Activated naive CD8-positive, alpha-beta T cell (primary cell): ENCODE measurements around the gene PCBP4.

ENCODE experiments used
- H3K27ac Mint-ChIP-seq: one replicate; pipeline ENCODE4 v1.8.0; 2021; ENCODE audit warnings: mixed read lengths
- H3K27me3 Mint-ChIP-seq: one replicate; pipeline ENCODE4 v1.8.0; 2021; ENCODE audit warnings: mixed read lengths
- H3K36me3 Mint-ChIP-seq: one replicate; pipeline ENCODE4 v1.8.0; 2021; ENCODE audit warnings: mixed read lengths
- H3K4me1 Mint-ChIP-seq: one replicate; pipeline ENCODE4 v1.8.0; 2021; ENCODE audit warnings: low read depth, mixed read lengths
- H3K4me3 Mint-ChIP-seq: one replicate; pipeline ENCODE4 v1.8.0; 2021; ENCODE audit warnings: mild to moderate bottlenecking, mixed read lengths
- H3K9me3 Mint-ChIP-seq: one replicate; pipeline ENCODE4 v1.8.0; 2021; ENCODE audit warnings: low read depth, mixed read lengths

The PCBP4 gene

GRCh38 chr3:51968883-51969678 is 1.8 kb upstream of the PCBP4 start:
- Mint-ChIP-seq H3K36me3 (peaks cover 5% of the 10 kb centered on the region), H3K27ac (no peak overlapping the region)

GRCh38 chr3:51968170-51968775 is 1.0 kb upstream of the PCBP4 start:
- Mint-ChIP-seq H3K27me3 (no peaks in the 10 kb centered on the region), H3K4me1 (peaks cover 20% of the 10 kb centered on the region), H3K4me3 (peak overlapping the region; percentile 80), H3K9me3 (no peaks in the 10 kb centered on the region), H3K27ac (no peak overlapping the region), H3K36me3 (peaks cover 5% of the 10 kb centered on the region)

More at GRCh38 chr3:51968883-51969678, 1.8 kb upstream of the PCBP4 start:
- Mint-ChIP-seq H3K9me3 (no peaks in the 10 kb centered on the region), H3K27me3 (no peaks in the 10 kb centered on the region), H3K4me3 (peak overlapping the region; percentile 80), H3K4me1 (peaks cover 26% of the 10 kb centered on the region)

GRCh38 chr3:51966922-51967383 is 301 bp downstream of the PCBP4 start:
- Mint-ChIP-seq H3K27ac (no peak overlapping the region), H3K27me3 (no peaks in the 10 kb centered on the region), H3K36me3 (peaks cover 5% of the 10 kb centered on the region), H3K4me1 (peaks cover 16% of the 10 kb centered on the region), H3K9me3 (no peaks in the 10 kb centered on the region), H3K4me3 (peak overlapping the region; percentile 84)

GRCh38 chr3:51966486-51966885 is 768 bp downstream of the PCBP4 start:
- Mint-ChIP-seq H3K9me3 (no peaks in the 10 kb centered on the region), H3K4me1 (peaks cover 16% of the 10 kb centered on the region), H3K4me3 (peak overlapping the region; percentile 84), H3K27me3 (no peaks in the 10 kb centered on the region), H3K27ac (no peak overlapping the region), H3K36me3 (peaks cover 5% of the 10 kb centered on the region)

GRCh38 chr3:51966016-51966415 is 1.2 kb downstream of the PCBP4 start:
- H3K27ac Mint-ChIP-seq: no peak overlapping the region
- no peaks in the 10 kb centered on the region for H3K9me3 Mint-ChIP-seq

GRCh38 chr3:51964521-51964920 is 2.7 kb downstream of the PCBP4 start:
- H3K9me3 Mint-ChIP-seq: no peaks in the 10 kb centered on the region
- H3K27me3 Mint-ChIP-seq: no peaks in the 10 kb centered on the region
- H3K4me3 Mint-ChIP-seq: no peak overlapping the region
- no peak overlapping the region for H3K27ac Mint-ChIP-seq
- H3K4me1 Mint-ChIP-seq: peaks cover 14% of the 10 kb centered on the region
- peaks cover 5% of the 10 kb centered on the region for H3K36me3 Mint-ChIP-seq

More at GRCh38 chr3:51966016-51966415, 1.2 kb downstream of the PCBP4 start:
- Mint-ChIP-seq H3K4me1 (peaks cover 16% of the 10 kb centered on the region), H3K4me3 (peak overlapping the region; percentile 52), H3K27me3 (no peaks in the 10 kb centered on the region), H3K36me3 (peaks cover 5% of the 10 kb centered on the region)

- H3K4me1 Mint-ChIP-seq: peaks cover 12% of the 10 kb centered on the region
- H3K36me3 Mint-ChIP-seq: peaks cover 3% of the 10 kb centered on the region
- no peaks in the 10 kb centered on the region for H3K27me3 Mint-ChIP-seq
- no peaks in the 10 kb centered on the region for H3K9me3 Mint-ChIP-seq
- no peak overlapping the region for H3K4me3 Mint-ChIP-seq
- no peak overlapping the region for H3K27ac Mint-ChIP-seq
Observed at GRCh38 chr3:51963951-51964451, 3.3 kb downstream of the PCBP4 start.

GRCh38 chr3:51962854-51963530 is 4.3 kb downstream of the PCBP4 start:
- peaks cover 8% of the 10 kb centered on the region for H3K4me1 Mint-ChIP-seq
- H3K4me3 Mint-ChIP-seq: no peak overlapping the region
- no peak overlapping the region for H3K27ac Mint-ChIP-seq
- no peaks in the 10 kb centered on the region for H3K27me3 Mint-ChIP-seq
- no peaks in the 10 kb centered on the region for H3K9me3 Mint-ChIP-seq
- H3K36me3 Mint-ChIP-seq: peaks cover 5% of the 10 kb centered on the region

- Mint-ChIP-seq H3K36me3 (peaks cover 5% of the 10 kb centered on the region), H3K4me1 (peaks cover 7% of the 10 kb centered on the region), H3K27me3 (peaks cover under 1% of the 10 kb centered on the region), H3K27ac (no peak overlapping the region), H3K9me3 (no peaks in the 10 kb centered on the region), H3K4me3 (no peak overlapping the region)
Observed at GRCh38 chr3:51961602-51962569, 5.4 kb downstream of the PCBP4 start.

- Mint-ChIP-seq H3K36me3 (peaks cover 5% of the 10 kb centered on the region), H3K4me3 (no peak overlapping the region), H3K4me1 (peaks cover 9% of the 10 kb centered on the region), H3K27ac (no peak overlapping the region), H3K9me3 (no peaks in the 10 kb centered on the region), H3K27me3 (peaks cover 3% of the 10 kb centered on the region)
Observed at GRCh38 chr3:51961011-51961410, 6.2 kb downstream of the PCBP4 start.

GRCh38 chr3:51960386-51960785 is 6.9 kb downstream of the PCBP4 start:
- peaks cover 7% of the 10 kb centered on the region for H3K4me1 Mint-ChIP-seq
- no peak overlapping the region for H3K4me3 Mint-ChIP-seq
- no peaks in the 10 kb centered on the region for H3K9me3 Mint-ChIP-seq
- H3K27me3 Mint-ChIP-seq: peaks cover 3% of the 10 kb centered on the region
- H3K27ac Mint-ChIP-seq: no peak overlapping the region
- peaks cover 5% of the 10 kb centered on the region for H3K36me3 Mint-ChIP-seq

GRCh38 chr3:51959651-51960050 is 7.6 kb downstream of the PCBP4 start:
- H3K4me3 Mint-ChIP-seq: no peak overlapping the region
- peaks cover 3% of the 10 kb centered on the region for H3K27me3 Mint-ChIP-seq
- H3K36me3 Mint-ChIP-seq: peaks cover 3% of the 10 kb centered on the region
- no peaks in the 10 kb centered on the region for H3K9me3 Mint-ChIP-seq
- H3K4me1 Mint-ChIP-seq: peaks cover 7% of the 10 kb centered on the region
- H3K27ac Mint-ChIP-seq: no peak overlapping the region

GRCh38 chr3:51958603-51959521 is 8.4 kb downstream of the PCBP4 start:
- peaks cover 5% of the 10 kb centered on the region for H3K27me3 Mint-ChIP-seq
- no peaks in the 10 kb centered on the region for H3K9me3 Mint-ChIP-seq
- H3K4me1 Mint-ChIP-seq: peaks cover 6% of the 10 kb centered on the region
- no peak overlapping the region for H3K27ac Mint-ChIP-seq
- no peak overlapping the region for H3K4me3 Mint-ChIP-seq
- peaks cover 3% of the 10 kb centered on the region for H3K36me3 Mint-ChIP-seq
